Ovary (tissue), 3 donors: ENCODE results near the gene PAF1.
"Not testable (repeated sequence)": the region's sequence is repeated elsewhere in the genome, so short reads cannot be mapped to it uniquely, and the experiment has no call there.

Experiments
- EP300 ChIP-seq: sonication (generic); formaldehyde crosslinking; IDR thresholded peaks from one replicate; pipeline ENCODE4 v1.6.1; 2017; ENCODE audit warnings: antibody characterized with exemption
- POLR2A ChIP-seq: fragments of 450-650 bp; IDR thresholded peaks from one replicate; pipeline ENCODE4 v1.6.1; 2017; ENCODE audit warnings: antibody characterized with exemption, mild to moderate bottlenecking, moderate library complexity
- TF ChIP-seq, protein P1 (sequence below), 3 donors: fragments of 450-650 bp in 2 of 3; fragments of 200-600 bp in 1 of 3; IDR thresholded peaks; one replicate each; pipeline versions ENCODE4 v1.5.1 to v1.8.0; 2016 to 2022; ENCODE audit warnings: antibody characterized with exemption in 3 of 3, mild to moderate bottlenecking in 1 of 3
- donor health status: DM: no; HTN: no; CAD: no.

DNA sequence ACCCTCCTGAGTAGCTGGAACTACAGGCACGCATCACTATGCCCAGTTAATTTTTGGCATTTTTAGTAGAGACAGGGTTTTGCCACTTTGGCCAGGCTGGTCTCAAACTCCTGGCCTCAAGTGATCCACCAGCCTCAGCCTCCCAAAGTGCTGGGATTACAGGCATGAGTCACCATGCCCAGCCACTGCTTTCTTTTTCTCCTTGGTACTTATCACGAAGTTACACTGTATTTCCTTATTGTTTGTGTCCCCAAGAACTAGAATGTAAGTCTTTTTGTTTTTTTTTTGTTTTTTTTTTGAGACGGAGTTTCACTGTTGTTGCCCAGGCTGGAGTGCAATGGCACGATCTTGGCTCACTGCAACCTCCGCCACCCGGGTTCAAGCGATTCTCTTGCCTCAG lies 50.8 kb downstream of the PAF1 start:
- not testable (repeated sequence) for TF ChIP-seq EP300, POLR2A
- TF ChIP-seq, protein P1, sequence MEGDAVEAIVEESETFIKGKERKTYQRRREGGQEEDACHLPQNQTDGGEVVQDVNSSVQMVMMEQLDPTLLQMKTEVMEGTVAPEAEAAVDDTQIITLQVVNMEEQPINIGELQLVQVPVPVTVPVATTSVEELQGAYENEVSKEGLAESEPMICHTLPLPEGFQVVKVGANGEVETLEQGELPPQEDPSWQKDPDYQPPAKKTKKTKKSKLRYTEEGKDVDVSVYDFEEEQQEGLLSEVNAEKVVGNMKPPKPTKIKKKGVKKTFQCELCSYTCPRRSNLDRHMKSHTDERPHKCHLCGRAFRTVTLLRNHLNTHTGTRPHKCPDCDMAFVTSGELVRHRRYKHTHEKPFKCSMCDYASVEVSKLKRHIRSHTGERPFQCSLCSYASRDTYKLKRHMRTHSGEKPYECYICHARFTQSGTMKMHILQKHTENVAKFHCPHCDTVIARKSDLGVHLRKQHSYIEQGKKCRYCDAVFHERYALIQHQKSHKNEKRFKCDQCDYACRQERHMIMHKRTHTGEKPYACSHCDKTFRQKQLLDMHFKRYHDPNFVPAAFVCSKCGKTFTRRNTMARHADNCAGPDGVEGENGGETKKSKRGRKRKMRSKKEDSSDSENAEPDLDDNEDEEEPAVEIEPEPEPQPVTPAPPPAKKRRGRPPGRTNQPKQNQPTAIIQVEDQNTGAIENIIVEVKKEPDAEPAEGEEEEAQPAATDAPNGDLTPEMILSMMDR (IDR thresholded peaks at IDR 0.05) = not testable (repeated sequence)
